Fibroblast of lung (primary cell): ENCODE measurements around the gene WHAMM. TPM values are rescaled to one million over a fixed set of nuclear protein-coding genes. Genes with fewer than 3 reads are reported as not detected.

Experiments
- DNase-seq, 2 donors: peaks; one replicate each; pipeline versions ENCODE4 v3.0.0 to v3.0.0-alpha.2; 2010; ENCODE audit warnings: low read depth in 2 of 2
- H2AFZ ChIP-seq: 2 replicates; pipeline ENCODE4 v1.5.1; 2012; ENCODE audit warnings: low read length, control low read depth, inconsistent platforms
- H3K27ac ChIP-seq: 2 replicates; pipeline ENCODE4 v1.5.1; 2011; ENCODE audit warnings: low read length, control low read depth; ENCODE audit not compliant: insufficient read depth
- H3K27me3 ChIP-seq: 2 replicates; pipeline ENCODE4 v1.5.1; 2011; ENCODE audit warnings: mild to moderate bottlenecking, low read length; ENCODE audit not compliant: control insufficient read depth, insufficient read depth
- H3K36me3 ChIP-seq: 2 replicates; pipeline ENCODE4 v1.5.1; 2011; ENCODE audit warnings: low read length; ENCODE audit not compliant: control insufficient read depth, insufficient read depth
- H3K4me1 ChIP-seq: 2 replicates; pipeline ENCODE4 v1.5.1; 2011; ENCODE audit warnings: low read length; ENCODE audit not compliant: control insufficient read depth, insufficient read depth; ENCODE audit errors: extremely low read depth
- H3K4me2 ChIP-seq: 2 replicates; pipeline ENCODE4 v1.5.1; 2011; ENCODE audit warnings: low read length, control low read depth; ENCODE audit not compliant: insufficient read depth; ENCODE audit errors: extremely low read depth
- H3K4me3 ChIP-seq, 4 experiments: fragments of 200-600 bp in 1 of 4; sonication (generic) in 1 of 4; replicated peaks in 1 of 4; 2 replicates each; pipeline ENCODE4 v1.5.1; 2011 to 2016; ENCODE audit warnings: low read length in 4 of 4, low read depth in 3 of 4, mild to moderate bottlenecking in 3 of 4, control low read depth in 2 of 4, inconsistent platforms in 1 of 4, mixed read lengths in 1 of 4; ENCODE audit not compliant: insufficient read depth in 1 of 4; ENCODE audit errors: control extremely low read depth in 1 of 4
- H3K79me2 ChIP-seq: 2 replicates; pipeline ENCODE4 v1.5.1; 2012; ENCODE audit warnings: mild to moderate bottlenecking, low read length, inconsistent platforms; ENCODE audit not compliant: control insufficient read depth, insufficient read depth
- H3K9ac ChIP-seq: 2 replicates; pipeline ENCODE4 v1.5.1; 2011; ENCODE audit warnings: mild to moderate bottlenecking, low read length, control low read depth; ENCODE audit not compliant: insufficient read depth
- H3K9me3 ChIP-seq: 2 replicates; pipeline ENCODE4 v1.5.1; 2012; ENCODE audit warnings: low read depth, low read length; ENCODE audit not compliant: control insufficient read depth, insufficient read depth
- H4K20me1 ChIP-seq: 2 replicates; pipeline ENCODE4 v1.5.1; 2011; ENCODE audit warnings: low read length; ENCODE audit not compliant: control insufficient read depth, insufficient read depth; ENCODE audit errors: extremely low read depth
- CTCF ChIP-seq, 2 donors: IDR thresholded peaks in 1 of 2; conservative IDR thresholded peaks in 1 of 2; 1 replicate in 1 of 2; 2 replicates in 1 of 2; pipeline ENCODE4 v1.5.1; 2011 to 2012; ENCODE audit warnings: low read length in 2 of 2, control low read depth in 1 of 2, inconsistent platforms in 1 of 2, low read depth in 1 of 2, mild to moderate bottlenecking in 1 of 2
- EZH2 ChIP-seq: IDR thresholded peaks from 2 replicates; pipeline ENCODE4 v1.5.1; 2012; ENCODE audit warnings: low read length, control low read depth, mild to moderate bottlenecking; ENCODE audit errors: missing control alignments
- polyA plus RNA-seq, 2 donors: library from polyadenylated mRNA; depleted of rRNA in 1 of 2; stranded (reverse) in 1 of 2; unstranded in 1 of 2; fragments of >200 nt; gene quantifications; 2 replicates each; pipeline ENCODE4 v1.2.1, GENCODE V29; 2011 to 2012; ENCODE audit warnings: missing spikeins in 1 of 2
- total RNA-seq: library from RNA; depleted of rRNA; stranded (reverse); fragments of >200 nt; gene quantifications from 2 replicates; pipeline ENCODE4 v1.2.1, GENCODE V29; 2014

Gene WHAMM
- total and polyA plus RNA-seq, 2 donors (not counting 1 experiment from before 2014, with no cell fraction given) = 5.3 to 5.6 TPM

GRCh38 chr15:82823049-82823448, 13.6 kb downstream of the WHAMM start:
- no peaks in the 10 kb centered on the region for H3K9me3 ChIP-seq
- H3K36me3 ChIP-seq = peaks cover 9% of the 10 kb centered on the region
- H3K4me2 ChIP-seq = no peak overlapping the region
- no peaks in the 10 kb centered on the region for H4K20me1 ChIP-seq
- H3K9ac ChIP-seq = no peak overlapping the region
- no peak overlapping the region for H2AFZ ChIP-seq
- H3K4me1 ChIP-seq = no peaks in the 10 kb centered on the region
- H3K4me3 ChIP-seq = no peak overlapping the region
- H3K27ac ChIP-seq = no peak overlapping the region
- H3K79me2 ChIP-seq = no peaks in the 10 kb centered on the region
- no peaks in the 10 kb centered on the region for H3K27me3 ChIP-seq
- TF ChIP-seq EZH2 (no peak), CTCF (conservative IDR thresholded peaks at IDR 0.05 in 1 of 2, IDR thresholded peaks at IDR 0.05 in 1 of 2; ENCODE audit: low read depth in 1 of 2, low read length in 2 of 2) (no peak)
- DNase-seq = no peak

GRCh38 chr15:82828075-82828474, 18.6 kb downstream of the WHAMM start:
- DNase-seq = no peak
- Histone ChIP-seq H2AFZ (no peak overlapping the region), H3K79me2 (no peaks in the 10 kb centered on the region), H3K36me3 (peaks cover 13% of the 10 kb centered on the region), H3K4me2 (no peak overlapping the region), H3K4me3 (no peak overlapping the region), H3K27ac (no peak overlapping the region), H3K4me1 (peaks cover 9% of the 10 kb centered on the region), H3K9me3 (no peaks in the 10 kb centered on the region), H4K20me1 (no peaks in the 10 kb centered on the region), H3K27me3 (no peaks in the 10 kb centered on the region), H3K9ac (no peak overlapping the region)
- TF ChIP-seq EZH2 (no peak), CTCF (conservative IDR thresholded peaks at IDR 0.05 in 1 of 2, IDR thresholded peaks at IDR 0.05 in 1 of 2; ENCODE audit: low read depth in 1 of 2, low read length in 2 of 2) (no peak)

- H3K4me1 ChIP-seq = peaks cover 13% of the 10 kb centered on the region
- H3K36me3 ChIP-seq = peaks cover 17% of the 10 kb centered on the region
- H3K27me3 ChIP-seq = no peaks in the 10 kb centered on the region
- no peak overlapping the region for H3K27ac ChIP-seq
- TF ChIP-seq CTCF (conservative IDR thresholded peaks at IDR 0.05 in 1 of 2, IDR thresholded peaks at IDR 0.05 in 1 of 2; ENCODE audit: low read depth in 1 of 2, low read length in 2 of 2) = no peak
- no peak for TF ChIP-seq EZH2
- no peak overlapping the region for H3K9ac ChIP-seq
- H4K20me1 ChIP-seq = no peaks in the 10 kb centered on the region
- H3K4me3 ChIP-seq = no peak overlapping the region
- H3K9me3 ChIP-seq = no peaks in the 10 kb centered on the region
- DNase-seq = no peak
- H3K4me2 ChIP-seq = no peak overlapping the region
- no peak overlapping the region for H2AFZ ChIP-seq
- H3K79me2 ChIP-seq = no peaks in the 10 kb centered on the region
Observed at GRCh38 chr15:82829234-82829633, 19.8 kb downstream of the WHAMM start.
